Panc1 (cell line): Measurements from ENCODE around the gene SFSWAP. TPM values are rescaled to one million over a fixed set of nuclear protein-coding genes. Genes with fewer than 3 reads are reported as not detected.
"Not testable (repeated sequence)": the region's sequence is repeated elsewhere in the genome, so short reads cannot be mapped to it uniquely, and the experiment has no call there.

Experiments
- ATAC-seq: fragments of 200-7000 bp; cut with Tn5 transposase; 2 replicates; pipeline ENCODE4 v1.9.1; 2020; ENCODE audit warnings: mild to moderate bottlenecking, moderate library complexity
- BruUV-seq: library from RNA; stranded (reverse); fragments of 400-500 nt; replicated peaks from 2 replicates; lab custom pipeline; 2021; lab: Mats Ljungman, UMichigan
- CTCF ChIA-PET: fragments of 300-600 bp; sonication (Branson Sonifier 250); formaldehyde crosslinking; loops from one replicate; lab custom pipeline; 2022; ENCODE audit warnings: antibody characterized with exemption; lab: Charles Lee
- POLR2A ChIA-PET: fragments of 300-600 bp; sonication (Branson Sonifier 250); formaldehyde crosslinking; loops from one replicate; lab custom pipeline; 2022; ENCODE audit warnings: antibody characterized with exemption; lab: Charles Lee
- DNase-seq: peaks from one replicate; pipeline ENCODE4 v3.0.0-alpha.2; 2010; ENCODE audit warnings: low read depth, low spot score
- H3K27ac ChIP-seq: 2 replicates; pipeline ENCODE4 v1.5.1; 2011; ENCODE audit warnings: mild to moderate bottlenecking, low read length, inconsistent platforms
- H3K27me3 ChIP-seq: fragments of 200-500 bp; sonication (Bioruptor generic); 2 replicates; pipeline ENCODE4 v1.6.0; 2014; ENCODE audit warnings: low read length, inconsistent platforms; ENCODE audit not compliant: control insufficient read depth, insufficient read depth
- H3K36me3 ChIP-seq: fragments of 200-500 bp; sonication (Bioruptor generic); 2 replicates; pipeline ENCODE4 v1.5.1; 2014; ENCODE audit warnings: inconsistent platforms, mild to moderate bottlenecking, low read length, moderate library complexity; ENCODE audit not compliant: control insufficient read depth, insufficient read depth
- H3K4me1 ChIP-seq: 2 replicates; pipeline ENCODE4 v1.5.1; 2011; ENCODE audit warnings: inconsistent platforms, mild to moderate bottlenecking, low read length, moderate library complexity; ENCODE audit not compliant: control insufficient read depth, insufficient read depth
- H3K4me3 ChIP-seq, 2 experiments: 2 replicates each; pipeline ENCODE4 v1.5.1; 2011 to 2012; ENCODE audit warnings: low read depth in 2 of 2, low read length in 2 of 2, mild to moderate bottlenecking in 2 of 2, inconsistent platforms in 1 of 2, moderate library complexity in 1 of 2
- H3K9me3 ChIP-seq: fragments of 200-500 bp; sonication (Bioruptor generic); 2 replicates; pipeline ENCODE4 v1.5.1; 2014; ENCODE audit warnings: low read depth, mild to moderate bottlenecking, inconsistent platforms, low read length, moderate library complexity; ENCODE audit not compliant: control insufficient read depth, insufficient read depth
- CTCF ChIP-seq: fragments of 450-650 bp; IDR thresholded peaks from 2 replicates; pipeline ENCODE4 v1.5.1; 2017; ENCODE audit warnings: mild to moderate bottlenecking
- REST ChIP-seq, 2 experiments: IDR thresholded peaks; 2 replicates each; pipeline ENCODE4 v1.6.1; 2011 to 2012; ENCODE audit warnings: low read depth in 2 of 2, control low read depth in 1 of 2, low read length in 1 of 2, mild to moderate bottlenecking in 1 of 2, moderate library complexity in 1 of 2; ENCODE audit not compliant: insufficient read depth in 1 of 2
- in situ Hi-C: cut with HindIII; loops from 2 replicates; pipeline ENCODE4 v1.10.0; 2016; ENCODE audit warnings: low sequenced_read_pairs, low pct_unique_long_range_greater_than_20kb
- intact Hi-C: fragments of 100-400 bp; cut with micrococcal nuclease; formaldehyde crosslinking; loops from one replicate; pipeline ENCODE4 v1.10.0; 2022; ENCODE audit not compliant: unreplicated experiment
- total RNA-seq: library from RNA; stranded (reverse); gene quantifications from one replicate; pipeline ENCODE4 v1.2.1, GENCODE V29; 2021; ENCODE audit not compliant: unreplicated experiment

SFSWAP gene
- total RNA-seq, 1 experiment from 2014 or later = 41.6 TPM

- H3K27ac ChIP-seq, CTCF ChIA-PET, DNase-seq, in situ Hi-C loops, BruUV-seq, intact Hi-C loops, H3K27me3 ChIP-seq, H3K9me3 ChIP-seq, H3K36me3 ChIP-seq, H3K4me1 ChIP-seq, POLR2A ChIA-PET, H3K4me3 ChIP-seq, ATAC-seq: not testable (repeated sequence)
Observed at GRCh38 chr12:131679186-131679585, 31.7 kb upstream of the SFSWAP start.

GRCh38 chr12:131679816-131680215, 31.1 kb upstream of the SFSWAP start:
- intact Hi-C loops, H3K9me3 ChIP-seq, H3K36me3 ChIP-seq, CTCF ChIA-PET, ATAC-seq, H3K27me3 ChIP-seq, H3K4me1 ChIP-seq, H3K4me3 ChIP-seq, POLR2A ChIA-PET, BruUV-seq, DNase-seq, H3K27ac ChIP-seq, in situ Hi-C loops: not testable (repeated sequence)

- POLR2A ChIA-PET, ATAC-seq, H3K27me3 ChIP-seq, CTCF ChIA-PET, in situ Hi-C loops, H3K36me3 ChIP-seq, DNase-seq, intact Hi-C loops, BruUV-seq, H3K4me1 ChIP-seq, H3K9me3 ChIP-seq, H3K4me3 ChIP-seq, H3K27ac ChIP-seq: not testable (repeated sequence)
Observed at GRCh38 chr12:131680392-131681256, 30.3 kb upstream of the SFSWAP start.

- BruUV-seq = no TSS peak
- TF ChIP-seq REST (IDR thresholded peaks at IDR 0.05; ENCODE audit: insufficient read depth in 1 of 2, low read depth in 2 of 2, low read length in 1 of 2) = no peak
- TF ChIP-seq CTCF = no peak
- DNase-seq (no peak), ATAC-seq (peak; percentile 39; the same call in 1 of the 2 replicates)
- Histone ChIP-seq H3K4me1 (no peaks in the 10 kb centered on the region), H3K4me3 (no peak overlapping the region), H3K27me3 (no peaks in the 10 kb centered on the region), H3K9me3 (no peaks in the 10 kb centered on the region), H3K27ac (no peak overlapping the region), H3K36me3 (no peaks in the 10 kb centered on the region)
- CTCF ChIA-PET = no interaction called here
- POLR2A ChIA-PET = no interaction called here
- intact Hi-C loops = no loop called here
- in situ Hi-C loops = no loop called here
Observed at GRCh38 chr12:131681257-131681620, 29.7 kb upstream of the SFSWAP start.

- H3K27ac ChIP-seq, H3K4me1 ChIP-seq, DNase-seq, intact Hi-C loops, H3K27me3 ChIP-seq, CTCF ChIA-PET, H3K9me3 ChIP-seq, H3K4me3 ChIP-seq, H3K36me3 ChIP-seq, BruUV-seq, in situ Hi-C loops: not testable (repeated sequence)
- ATAC-seq = peak; percentile 43; the same call in 1 of the 2 replicates
- POLR2A ChIA-PET = interaction anchor here (0.7 kb wide), 1 partner anchor 1286 kb away, joined by 13 read pairs; no protein-coding TSS in a partner anchor
Observed at GRCh38 chr12:131681746-131682509, 29.0 kb upstream of the SFSWAP start.
